Adrenal gland (tissue), 12 donors: ENCODE measurements around the gene JAM2. TPM values are rescaled to one million over a fixed set of nuclear protein-coding genes. Genes with fewer than 3 reads are reported as not detected.

Experiments
- DNase-seq, 7 donors: peaks; one replicate each; pipeline ENCODE4 v3.0.0-alpha.2; 2019 to 2020
- H3K27ac ChIP-seq, 5 donors: fragments of 200-600 bp; sonication (generic) in 4 of 5; 1 replicate in 3 of 5; 2 replicates in 2 of 5; pipeline versions ENCODE4 v1.5.1 to v1.8.0; 2016 to 2020; ENCODE audit warnings: mild to moderate bottlenecking in 1 of 5
- H3K27me3 ChIP-seq: fragments of 200-600 bp; 2 replicates; pipeline ENCODE4 v1.8.0; 2021
- H3K36me3 ChIP-seq, 2 donors: fragments of 200-600 bp; replicated peaks in 1 of 2; 1 replicate in 1 of 2; 2 replicates in 1 of 2; pipeline versions ENCODE4 v1.5.1 to v1.8.0; 2018 to 2022
- H3K4me1 ChIP-seq, 2 donors: fragments of 200-600 bp; replicated peaks in 1 of 2; 1 replicate in 1 of 2; 2 replicates in 1 of 2; pipeline versions ENCODE4 v1.5.1 to v1.8.0; 2018 to 2021
- H3K4me3 ChIP-seq, 4 donors: fragments of 200-600 bp; sonication (generic) in 3 of 4; one replicate each; pipeline ENCODE4 v1.5.1; 2016 to 2018
- H3K9me3 ChIP-seq, 3 donors: fragments of 200-600 bp; sonication (generic) in 1 of 3; replicated peaks in 1 of 3; 1 replicate in 2 of 3; 2 replicates in 1 of 3; pipeline versions ENCODE4 v1.5.1 to v1.8.0; 2016 to 2021
- CTCF ChIP-seq, 6 experiments: fragments of 450-650 bp in 4 of 6; fragments of 200-600 bp in 2 of 6; sonication (generic) in 1 of 6; IDR thresholded peaks; 1 replicate in 5 of 6; 2 replicates in 1 of 6; pipeline versions ENCODE4 v1.5.1 to v1.8.0; 2016 to 2021; ENCODE audit warnings: antibody characterized with exemption in 6 of 6, mild to moderate bottlenecking in 2 of 6, moderate library complexity in 1 of 6
- POLR2A ChIP-seq, 2 donors: fragments of 450-650 bp; IDR thresholded peaks; one replicate each; pipeline ENCODE4 v1.6.1; 2017; ENCODE audit warnings: antibody characterized with exemption in 2 of 2, mild to moderate bottlenecking in 2 of 2, moderate library complexity in 1 of 2
- WGBS, 4 donors: extraction: QIAGEN DNeasy Blood & Tissue Kit in 2 of 4; methylation state at CpG; one replicate each; pipeline versions ENCODE4 v1.1.5 to v1.1.7; 2013 to 2017; 5-methylcytosine and 5-hydroxymethylcytosine counted together
- intact Hi-C, 2 donors: fragments of 100-400 bp; cut with DNase I; formaldehyde crosslinking; loops; one replicate each; pipeline versions ENCODE4 v1.14.1 to v1.15.0; 2022 to 2023
- polyA plus RNA-seq, 3 donors: library from polyadenylated mRNA; stranded (reverse); fragments of 200-250 nt in 2 of 3; fragments of 350-450 nt in 1 of 3; fragmentation: Illumina TruSeq in 1 of 3; extraction: RNeasy Lipid Tissue Mini Kit (QIAGEN cat#74804) in 1 of 3; gene quantifications; one replicate each; pipeline ENCODE4 v1.2.3, GENCODE V29; 2013 to 2014
- total RNA-seq, 9 donors: library from RNA; depleted of rRNA in 4 of 9; stranded (reverse); fragments of >200 nt in 4 of 9; fragments of 120-200 nt in 1 of 9; fragmentation: NEBNext Ultra II Directional in 1 of 9; extraction: Animal tissue kit (Norgen Biotek cat#: 25700) in 1 of 9; gene quantifications; one replicate each; pipeline versions ENCODE4 v1.1.0 to v1.2.4, GENCODE V29; 2013 to 2023
- donor health status: healthy with polysubstance abuse.
- donor health status: Bipolar disorder and iron deficiency.
- donor health status: DM: yes; HTN: yes; CAD: no.
- donor health status: DM: no; HTN: no; CAD: no.
- donor health status: DM: no; HTN: no; CAD: no.
- donor health status: DM: yes; HTN: yes; CAD: no.

JAM2 gene
- total and polyA plus RNA-seq, 12 donors: 2.1 to 38.6 (median 17.7) TPM

GRCh38 chr21:25635310-25635709, 3.7 kb upstream of the JAM2 start:
- 76 to 85% (median 79%) methylated on average over 4 to 8 of the region's 8 CpGs for WGBS, 4 donors

DNA sequence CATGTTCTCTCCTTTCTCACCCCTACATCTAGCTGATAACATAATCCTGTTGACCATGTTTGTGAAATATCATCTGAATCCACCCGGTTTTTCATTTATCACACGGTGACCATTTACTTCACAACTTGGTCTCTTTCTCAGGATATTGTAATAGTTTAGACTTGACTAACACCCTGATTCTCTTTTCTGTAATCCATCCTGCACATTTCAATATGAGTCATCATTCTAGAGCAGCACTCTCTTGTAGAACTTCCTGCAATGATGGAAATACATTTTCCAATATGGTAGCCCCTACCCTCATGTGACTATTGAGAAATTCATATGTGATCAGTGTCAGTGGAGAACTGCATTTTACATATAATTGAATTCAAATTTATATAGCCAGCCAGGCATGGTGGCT, 2.3 kb upstream of the JAM2 start:
- Histone ChIP-seq H3K9me3 (no peaks in the 10 kb centered on the region), H3K36me3 (no peaks in the 10 kb centered on the region), H3K4me1 (peaks cover 5 to 19% of the 10 kb centered on the region in 2 donors), H3K27ac (no peak overlapping the region), H3K4me3 (no peak overlapping the region), H3K27me3 (no peaks in the 10 kb centered on the region)
- intact Hi-C loops: no loop called here
- no peak for TF ChIP-seq POLR2A (IDR thresholded peaks at IDR 0.05)
- no peak for TF ChIP-seq CTCF (IDR thresholded peaks at IDR 0.05)
- no peak for DNase-seq
- WGBS, 4 donors: 85 to 92% (median 90%) methylated on average over 2 of the region's 2 CpGs

More at GRCh38 chr21:25635310-25635709, 3.7 kb upstream of the JAM2 start:
- Histone ChIP-seq H3K4me3 (no peak overlapping the region), H3K27me3 (no peaks in the 10 kb centered on the region), H3K4me1 (peaks cover under 1 to 19% of the 10 kb centered on the region in 2 donors), H3K36me3 (no peaks in the 10 kb centered on the region), H3K9me3 (no peaks in the 10 kb centered on the region), H3K27ac (no peak overlapping the region)
- no peak for DNase-seq
- intact Hi-C loops: no loop called here
- TF ChIP-seq CTCF (IDR thresholded peaks at IDR 0.05) (no peak), POLR2A (IDR thresholded peaks at IDR 0.05) (no peak)

- 43 to 52% (median 44%) methylated on average over 5 of the region's 5 CpGs for WGBS, 4 donors
- no peaks in the 10 kb centered on the region for H3K9me3 ChIP-seq
- H3K4me3 ChIP-seq: peak overlapping the region in 1 of 4 donors; percentile 74
- intact Hi-C loops: no loop called here
- H3K36me3 ChIP-seq: no peaks in the 10 kb centered on the region
- TF ChIP-seq CTCF (IDR thresholded peaks at IDR 0.05) (no peak), POLR2A (IDR thresholded peaks at IDR 0.05) (no peak)
- peaks cover 5 to 19% of the 10 kb centered on the region in 2 donors for H3K4me1 ChIP-seq
- no peak for DNase-seq
- no peak overlapping the region for H3K27ac ChIP-seq
- H3K27me3 ChIP-seq: no peaks in the 10 kb centered on the region
Observed at GRCh38 chr21:25637851-25638659, 1.0 kb upstream of the JAM2 start.

- 0 to 1% (median 0%) methylated on average over 2 to 40 of the region's 40 CpGs for WGBS, 4 donors
- Histone ChIP-seq H3K27me3 (no peaks in the 10 kb centered on the region), H3K36me3 (no peaks in the 10 kb centered on the region), H3K4me3 (peak overlapping the region; percentile 22 to 81 (median 78)), H3K4me1 (peaks cover 5 to 19% of the 10 kb centered on the region in 2 donors), H3K27ac (peak overlapping the region in 4 of 5 donors; percentile 0 to 81 (median 62)), H3K9me3 (no peaks in the 10 kb centered on the region)
- peak; percentile 39 to 61 (median 47) for DNase-seq
- intact Hi-C loops: no loop called here
- TF ChIP-seq POLR2A (IDR thresholded peaks at IDR 0.05): no peak
- peak in 3 of 6 experiments; percentile 11 to 37 (median 34) for TF ChIP-seq CTCF (IDR thresholded peaks at IDR 0.05)
Observed at GRCh38 chr21:25639551-25640201, 618 bp downstream of the JAM2 start.
